Measurements from ENCODE around the gene EXOC8.

GRCh38 chr1:231286603-231287002 is 51.0 kb downstream of the EXOC8 start:
- TF ChIP-seq CTCF (IDR thresholded peaks at IDR 0.05) = no peak
- TF ChIP-seq EP300 (IDR thresholded peaks at IDR 0.05) = no peak
- TF ChIP-seq POLR2AphosphoS5 (IDR thresholded peaks at IDR 0.05) = no peak

Measured in stomach (tissue), 4 donors.